NCI-H446 (cell line): ENCODE results near the gene ZP2.
"Not testable (repeated sequence)": the region's sequence is repeated elsewhere in the genome, so short reads cannot be mapped to it uniquely, and the experiment has no call there.

Experiments
- DNase-seq, 2 experiments: peaks; one replicate each; lab custom pipeline; 2025; lab: John Stamatoyannopoulos, UW

ZP2 gene

GRCh38 chr16:21170116-21170515, 41.3 kb downstream of the ZP2 start:
- DNase-seq, result not testable (repeated sequence)

GRCh38 chr16:21169249-21169981, 42.0 kb downstream of the ZP2 start:
- DNase-seq, result no peak

GRCh38 chr16:21167929-21168602, 43.3 kb downstream of the ZP2 start:
- no peak for DNase-seq

GRCh38 chr16:21167360-21167759, 44.0 kb downstream of the ZP2 start:
- DNase-seq, result no peak

- no peak for DNase-seq
These were observed 44.8 kb downstream of the ZP2 start for GRCh38 chr16:21166561-21166961.

- DNase-seq, result no peak
These were observed 46.7 kb downstream of the ZP2 start for GRCh38 chr16:21164521-21165168.

- no peak for DNase-seq
These were observed 47.8 kb downstream of the ZP2 start for GRCh38 chr16:21163576-21163975.

GRCh38 chr16:21162661-21163151, 48.7 kb downstream of the ZP2 start:
- DNase-seq, result peak; percentile 33 to 82

- no peak for DNase-seq
These were observed 50.2 kb downstream of the ZP2 start for GRCh38 chr16:21161211-21161610.

- DNase-seq, result no peak
These were observed 51.1 kb downstream of the ZP2 start for GRCh38 chr16:21160276-21160675.

- DNase-seq, result no peak
These were observed 52.0 kb downstream of the ZP2 start for GRCh38 chr16:21159281-21159951.

GRCh38 chr16:21158208-21159110, 52.9 kb downstream of the ZP2 start, which contains the start of gene LDAF1:
Gene LDAF1 (plus strand): TSS chr16:21158674. CDS start chr16:21161183, 2,509 bp downstream.
- DNase-seq, result peak; percentile 7 to 80

GRCh38 chr16:21157632-21158031, 53.7 kb downstream of the ZP2 start:
- no peak for DNase-seq

GRCh38 chr16:21156767-21157467, 54.5 kb downstream of the ZP2 start:
- DNase-seq, result peak; percentile 18 to 76

- not testable (repeated sequence) for DNase-seq
These were observed 55.4 kb downstream of the ZP2 start for GRCh38 chr16:21156011-21156410.

GRCh38 chr16:21153124-21153729, 58.1 kb downstream of the ZP2 start:
- DNase-seq, result not testable (repeated sequence)

GRCh38 chr16:21152160-21153030, 59.0 kb downstream of the ZP2 start:
- not testable (repeated sequence) for DNase-seq

- DNase-seq, result peak in 1 of 2 experiments; percentile 35
These were observed 60.9 kb downstream of the ZP2 start, which contains the start of gene DNAH3 for GRCh38 chr16:21150375-21151001. Gene DNAH3 (minus strand): TSS chr16:21150846. CDS start chr16:21150319, 527 bp downstream.
